HAP-1 (cell line): ENCODE measurements around the gene SNX2.

Experiments used
- DNase-seq, 2 experiments: peaks; one replicate each; pipeline ENCODE4 v3.0.0-alpha.2; 2016 to 2020; ENCODE audit warnings: low spot score in 2 of 2
- H3K27me3 ChIP-seq: fragments of 250-450 bp; sonication (Bioruptor Pico); 2 replicates; pipeline ENCODE4 v1.5.1; 2020; ENCODE audit warnings: low read depth, mild to moderate bottlenecking, moderate library complexity
- H3K36me3 ChIP-seq: fragments of 250-450 bp; sonication (Bioruptor Pico); replicated peaks from 2 replicates; pipeline ENCODE4 v1.5.1; 2020; ENCODE audit warnings: mild to moderate bottlenecking
- H3K4me1 ChIP-seq: fragments of 250-450 bp; sonication (Bioruptor Pico); 2 replicates; pipeline ENCODE4 v1.5.1; 2020; ENCODE audit warnings: mild to moderate bottlenecking
- H3K4me3 ChIP-seq: fragments of 250-450 bp; sonication (Bioruptor Pico); 2 replicates; pipeline ENCODE4 v1.5.1; 2020; ENCODE audit warnings: mild to moderate bottlenecking, moderate library complexity
- H3K9me3 ChIP-seq: fragments of 250-450 bp; sonication (Bioruptor Pico); 2 replicates; pipeline ENCODE4 v1.5.1; 2020; ENCODE audit warnings: mild to moderate bottlenecking, moderate library complexity
- in situ Hi-C: fragments of 300-500 bp; cut with MboI; formaldehyde crosslinking; loops from 3 replicates; pipeline ENCODE4 v1.14.3; 2020; ENCODE audit warnings: low sequenced_read_pairs, inconsistent platforms, mixed read lengths

Gene SNX2

DNA sequence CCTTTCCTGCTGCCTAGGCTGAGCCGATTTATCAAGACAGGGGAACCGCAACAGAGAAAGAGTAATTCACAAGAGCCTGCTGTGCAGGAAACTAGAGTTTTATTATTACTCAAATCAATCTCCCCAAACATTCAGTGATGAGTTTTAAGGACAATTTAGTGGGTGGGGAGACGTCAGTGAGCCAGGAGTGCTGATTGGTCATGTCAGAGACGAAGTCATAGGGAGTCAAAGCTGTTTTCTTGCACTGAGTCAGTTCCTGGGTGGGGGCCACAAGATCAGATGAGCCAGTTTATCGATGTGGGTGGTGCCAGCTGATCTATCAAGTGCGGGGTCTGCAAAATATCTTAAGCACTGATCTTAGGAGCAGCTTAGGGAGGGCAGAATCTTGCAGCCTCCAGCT, 89.5 kb downstream of the SNX2 start:
- in situ Hi-C loops: no loop called here
- H3K36me3 ChIP-seq: no peaks in the 10 kb centered on the region

GRCh38 chr5:122864842-122865241, 90.0 kb downstream of the SNX2 start:
- in situ Hi-C loops: no loop called here
- no peaks in the 10 kb centered on the region for H3K36me3 ChIP-seq

More for the DNA sequence above, 89.5 kb downstream of the SNX2 start:
- no peaks in the 10 kb centered on the region for H3K27me3 ChIP-seq
- DNase-seq: no peak
- no peak overlapping the region for H3K4me3 ChIP-seq
- no peaks in the 10 kb centered on the region for H3K9me3 ChIP-seq
- H3K4me1 ChIP-seq: peaks cover 18% of the 10 kb centered on the region

DNA sequence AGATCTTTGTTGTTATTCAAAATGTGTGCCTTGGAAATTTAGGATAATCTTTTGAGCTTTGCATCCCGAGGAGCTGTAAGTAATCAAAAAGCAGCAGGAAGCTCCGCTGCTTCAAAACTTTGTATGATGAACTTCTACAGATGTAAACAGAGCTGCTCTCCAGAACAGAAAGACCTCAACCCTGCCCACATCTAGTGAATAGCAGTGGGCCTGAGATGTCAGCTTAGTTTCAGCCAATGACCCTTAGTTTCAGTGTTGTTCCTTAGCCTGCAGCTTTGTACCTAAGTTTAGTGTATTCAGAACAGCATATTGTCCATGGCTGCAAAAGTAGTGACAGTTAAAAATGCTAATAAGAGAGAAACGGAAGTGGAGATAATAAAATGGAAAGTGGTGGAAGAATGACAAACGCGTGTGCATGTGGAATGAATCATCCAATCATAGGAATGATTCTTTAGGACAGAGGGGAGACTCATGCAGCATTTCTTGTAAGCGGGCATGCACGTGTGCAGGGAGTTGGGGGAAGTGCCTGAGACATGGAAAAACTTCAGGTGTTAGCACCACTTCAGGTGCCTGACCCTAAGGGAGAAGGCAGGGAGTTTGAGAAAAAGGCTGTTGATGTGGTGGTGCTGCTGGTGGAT, 95.5 kb downstream of the SNX2 start:
- in situ Hi-C loops: no loop called here
- Histone ChIP-seq H3K27me3 (no peaks in the 10 kb centered on the region), H3K9me3 (no peaks in the 10 kb centered on the region), H3K36me3 (no peaks in the 10 kb centered on the region), H3K4me3 (no peak overlapping the region), H3K4me1 (peaks cover 39% of the 10 kb centered on the region)
- DNase-seq: peak; percentile 34 to 65

More at GRCh38 chr5:122864842-122865241, 90.0 kb downstream of the SNX2 start:
- H3K4me3 ChIP-seq: no peak overlapping the region
- H3K4me1 ChIP-seq: peaks cover 18% of the 10 kb centered on the region
- no peaks in the 10 kb centered on the region for H3K9me3 ChIP-seq
- DNase-seq: no peak
- H3K27me3 ChIP-seq: no peaks in the 10 kb centered on the region

- DNase-seq: no peak
- Histone ChIP-seq H3K36me3 (no peaks in the 10 kb centered on the region), H3K9me3 (no peaks in the 10 kb centered on the region), H3K4me1 (peaks cover 39% of the 10 kb centered on the region), H3K27me3 (no peaks in the 10 kb centered on the region), H3K4me3 (no peak overlapping the region)
- in situ Hi-C loops: no loop called here
These were observed 96.8 kb downstream of the SNX2 start for GRCh38 chr5:122871661-122872060.

GRCh38 chr5:122874179-122874875, 99.4 kb downstream of the SNX2 start:
- in situ Hi-C loops: no loop called here

GRCh38 chr5:122877518-122877917, 102.6 kb downstream of the SNX2 start:
- Histone ChIP-seq H3K27me3 (no peaks in the 10 kb centered on the region), H3K4me1 (peaks cover 8% of the 10 kb centered on the region), H3K4me3 (no peak overlapping the region), H3K9me3 (no peaks in the 10 kb centered on the region), H3K36me3 (no peaks in the 10 kb centered on the region)
- in situ Hi-C loops: no loop called here
- no peak for DNase-seq

More at GRCh38 chr5:122874179-122874875, 99.4 kb downstream of the SNX2 start:
- peaks cover 32% of the 10 kb centered on the region for H3K4me1 ChIP-seq
- no peak for DNase-seq
- H3K27me3 ChIP-seq: no peaks in the 10 kb centered on the region
- no peak overlapping the region for H3K4me3 ChIP-seq
- no peaks in the 10 kb centered on the region for H3K36me3 ChIP-seq
- no peaks in the 10 kb centered on the region for H3K9me3 ChIP-seq

- in situ Hi-C loops: no loop called here
- H3K4me1 ChIP-seq: peaks cover 4% of the 10 kb centered on the region; the same call in 1 of the 2 replicates
- no peak overlapping the region for H3K4me3 ChIP-seq
- H3K36me3 ChIP-seq: no peaks in the 10 kb centered on the region
- no peaks in the 10 kb centered on the region for H3K9me3 ChIP-seq
- no peak for DNase-seq
- H3K27me3 ChIP-seq: no peaks in the 10 kb centered on the region
These were observed 104.2 kb downstream of the SNX2 start for GRCh38 chr5:122879076-122879475.
